ACC112 (cell line): ENCODE data around the gene FOXN3.

Experiments
- H2AFZ ChIP-seq: fragments of 200-600 bp; sonication (generic); one replicate; pipeline ENCODE4 v1.6.0; 2017; ENCODE audit warnings: antibody characterized with exemption, low read length; ENCODE audit not compliant: unreplicated experiment
- H3K27ac ChIP-seq: fragments of 200-600 bp; sonication (generic); 2 replicates; pipeline ENCODE4 v1.5.1; 2014; ENCODE audit warnings: low read depth, mild to moderate bottlenecking, antibody characterized with exemption, low read length, moderate library complexity
- H3K27me3 ChIP-seq: fragments of 200-600 bp; sonication (generic); 2 replicates; pipeline ENCODE4 v1.6.1; 2014; ENCODE audit warnings: mild to moderate bottlenecking, antibody characterized with exemption, low read length, moderate library complexity, mixed read lengths; ENCODE audit not compliant: insufficient read depth
- H3K36me3 ChIP-seq: fragments of 200-600 bp; sonication (generic); 2 replicates; pipeline ENCODE4 v1.6.1; 2016; ENCODE audit warnings: mild to moderate bottlenecking, antibody characterized with exemption, low read length, moderate library complexity, mixed read lengths; ENCODE audit not compliant: insufficient read depth
- H3K4me1 ChIP-seq: fragments of 200-600 bp; sonication (generic); one replicate; pipeline ENCODE4 v1.6.1; 2016; ENCODE audit warnings: low read length, mixed read lengths; ENCODE audit not compliant: insufficient read depth, unreplicated experiment, control insufficient read depth
- H3K4me3 ChIP-seq: fragments of 200-600 bp; sonication (generic); 2 replicates; pipeline ENCODE4 v1.5.1; 2014; ENCODE audit warnings: mild to moderate bottlenecking, low read depth, low read length
- H3K79me2 ChIP-seq: fragments of 200-600 bp; sonication (generic); one replicate; pipeline ENCODE4 v1.6.0; 2016; ENCODE audit warnings: low read length; ENCODE audit not compliant: control insufficient read depth, unreplicated experiment, insufficient read depth

FOXN3 gene

DNA sequence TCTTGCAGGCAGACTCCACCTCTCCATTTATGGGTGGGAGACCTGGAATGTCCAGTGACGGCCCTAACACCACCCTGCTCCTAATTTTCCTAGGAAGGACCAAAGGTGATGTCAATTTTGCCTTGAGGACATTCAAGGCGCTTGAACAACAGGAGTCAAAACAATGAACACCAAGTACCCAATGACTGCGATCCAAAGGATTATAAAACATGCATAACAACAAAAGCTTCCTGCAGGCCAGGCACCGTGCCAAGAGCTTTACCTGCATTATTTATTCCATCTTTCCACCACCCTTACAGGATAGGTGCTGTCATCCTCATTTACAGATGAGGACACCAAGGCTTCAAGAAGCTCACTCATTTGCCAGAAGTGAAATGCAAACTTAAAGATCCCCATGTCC, 15.2 kb upstream of the FOXN3 start:
- Histone ChIP-seq H3K79me2 (no peaks in the 10 kb centered on the region), H2AFZ (no peak overlapping the region), H3K4me3 (no peak overlapping the region), H3K27ac (no peak overlapping the region), H3K4me1 (peaks cover 41% of the 10 kb centered on the region), H3K36me3 (no peaks in the 10 kb centered on the region), H3K27me3 (no peaks in the 10 kb centered on the region)

DNA sequence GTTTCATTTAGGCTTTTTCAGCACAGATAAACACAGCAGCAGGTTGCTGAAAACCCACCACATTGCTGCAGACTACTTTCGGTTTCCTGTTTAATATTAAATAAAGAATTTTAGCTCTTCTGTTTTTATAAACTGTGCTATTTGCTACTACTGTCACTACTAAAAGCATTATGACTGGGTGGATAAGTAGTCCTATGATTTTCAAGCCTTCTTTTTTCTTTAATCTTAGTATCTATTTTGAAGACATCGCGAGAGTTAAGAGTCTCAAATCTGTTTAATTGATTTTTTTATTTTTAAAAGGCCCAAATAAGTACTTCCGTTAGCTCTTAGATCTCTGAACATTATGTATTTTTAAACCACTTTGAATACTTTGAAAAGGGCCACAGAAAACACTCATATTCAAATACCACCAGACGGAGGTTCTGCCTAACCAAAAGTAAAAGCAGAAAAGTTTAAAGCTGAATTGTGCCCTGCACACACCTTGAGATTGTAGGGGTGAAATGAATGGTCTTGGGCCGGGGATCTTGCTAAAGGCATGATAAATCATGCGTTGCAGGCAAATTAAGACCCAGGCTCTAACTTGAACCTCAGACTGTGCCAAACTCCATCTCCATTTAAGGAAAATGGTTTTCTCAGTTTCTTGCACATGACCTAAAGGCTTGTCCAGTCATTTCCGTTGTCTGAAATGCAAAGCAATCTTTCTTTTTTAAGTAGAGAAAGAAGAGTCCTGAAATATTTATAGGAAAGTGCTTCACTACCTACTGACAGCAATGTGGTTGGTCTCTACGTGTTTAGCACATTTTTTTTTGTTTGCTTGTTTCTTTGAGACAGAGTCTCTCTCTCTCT, 13.6 kb upstream of the FOXN3 start:
- H3K4me3 ChIP-seq: peak overlapping the region; percentile 70
- H3K36me3 ChIP-seq: no peaks in the 10 kb centered on the region
- peaks cover 50% of the 10 kb centered on the region for H3K4me1 ChIP-seq
- H3K79me2 ChIP-seq: no peaks in the 10 kb centered on the region
- H2AFZ ChIP-seq: peak overlapping the region; percentile 65
- H3K27me3 ChIP-seq: no peaks in the 10 kb centered on the region
- H3K27ac ChIP-seq: peak overlapping the region; percentile 80

DNA sequence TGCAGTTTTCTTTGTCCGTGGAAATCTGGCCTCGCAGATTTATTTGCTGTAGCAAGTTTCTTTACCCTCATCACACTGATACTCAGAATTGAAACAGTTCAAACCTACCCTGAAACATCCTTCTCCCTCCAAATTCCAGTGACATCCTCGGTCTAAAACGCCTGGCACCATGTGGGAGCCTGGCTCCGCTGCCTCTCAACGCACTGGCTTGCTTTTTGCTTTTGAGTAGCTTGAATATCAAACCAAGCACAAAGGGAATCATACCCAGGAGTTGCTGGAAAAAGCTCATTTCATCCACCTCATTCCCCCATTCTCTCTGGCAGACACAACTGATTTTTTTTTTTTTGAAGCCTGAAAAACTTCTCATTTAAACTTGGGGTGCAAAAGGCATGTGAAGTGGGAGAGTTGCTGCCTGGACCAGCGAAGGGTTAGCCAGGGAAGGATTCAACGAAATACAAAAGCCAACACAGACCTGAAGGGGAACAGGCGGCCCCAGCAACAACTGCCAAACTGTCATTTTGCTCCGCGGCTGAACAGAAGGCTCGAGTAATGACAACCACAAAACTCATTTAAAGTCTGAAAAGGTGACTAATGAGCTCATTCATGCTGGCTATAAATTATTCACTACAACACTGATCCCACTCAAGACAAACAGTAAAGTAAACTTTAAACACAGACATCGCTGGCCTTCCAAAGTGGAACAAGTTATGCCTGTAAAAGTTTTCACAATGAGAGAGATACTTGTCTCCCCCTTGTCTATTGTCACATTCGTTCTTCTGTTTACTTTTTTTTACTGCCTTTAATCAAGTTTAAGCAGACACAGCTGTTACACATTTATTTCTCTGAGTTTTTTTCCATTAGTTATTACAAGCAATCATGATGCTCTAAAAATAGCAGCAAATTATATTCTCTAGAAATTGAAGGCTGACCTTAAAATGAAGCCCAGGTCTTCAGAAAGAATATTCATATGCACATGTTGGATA, 12.5 kb upstream of the FOXN3 start:
- H3K27me3 ChIP-seq: no peaks in the 10 kb centered on the region
- no peaks in the 10 kb centered on the region for H3K36me3 ChIP-seq
- H2AFZ ChIP-seq: peak overlapping the region; percentile 65
- peak overlapping the region; percentile 80 for H3K27ac ChIP-seq
- H3K4me1 ChIP-seq: peaks cover 59% of the 10 kb centered on the region
- peak overlapping the region; percentile 70 for H3K4me3 ChIP-seq
- no peaks in the 10 kb centered on the region for H3K79me2 ChIP-seq

- H2AFZ ChIP-seq: peak overlapping the region; percentile 65
Measured at GRCh38 chr14:89428546-89429198, 11.6 kb upstream of the FOXN3 start.

GRCh38 chr14:89428173-89428523, 11.1 kb upstream of the FOXN3 start:
- Histone ChIP-seq H3K27ac (peak overlapping the region; percentile 68), H3K36me3 (no peaks in the 10 kb centered on the region), H3K27me3 (no peaks in the 10 kb centered on the region), H3K4me3 (no peak overlapping the region), H3K4me1 (peaks cover 65% of the 10 kb centered on the region), H3K79me2 (no peaks in the 10 kb centered on the region), H2AFZ (peak overlapping the region; percentile 47)

More at GRCh38 chr14:89428546-89429198, 11.6 kb upstream of the FOXN3 start:
- Histone ChIP-seq H3K79me2 (no peaks in the 10 kb centered on the region), H3K4me1 (peaks cover 65% of the 10 kb centered on the region), H3K4me3 (peak overlapping the region; percentile 70), H3K27ac (peak overlapping the region; percentile 80), H3K27me3 (no peaks in the 10 kb centered on the region), H3K36me3 (no peaks in the 10 kb centered on the region)

DNA sequence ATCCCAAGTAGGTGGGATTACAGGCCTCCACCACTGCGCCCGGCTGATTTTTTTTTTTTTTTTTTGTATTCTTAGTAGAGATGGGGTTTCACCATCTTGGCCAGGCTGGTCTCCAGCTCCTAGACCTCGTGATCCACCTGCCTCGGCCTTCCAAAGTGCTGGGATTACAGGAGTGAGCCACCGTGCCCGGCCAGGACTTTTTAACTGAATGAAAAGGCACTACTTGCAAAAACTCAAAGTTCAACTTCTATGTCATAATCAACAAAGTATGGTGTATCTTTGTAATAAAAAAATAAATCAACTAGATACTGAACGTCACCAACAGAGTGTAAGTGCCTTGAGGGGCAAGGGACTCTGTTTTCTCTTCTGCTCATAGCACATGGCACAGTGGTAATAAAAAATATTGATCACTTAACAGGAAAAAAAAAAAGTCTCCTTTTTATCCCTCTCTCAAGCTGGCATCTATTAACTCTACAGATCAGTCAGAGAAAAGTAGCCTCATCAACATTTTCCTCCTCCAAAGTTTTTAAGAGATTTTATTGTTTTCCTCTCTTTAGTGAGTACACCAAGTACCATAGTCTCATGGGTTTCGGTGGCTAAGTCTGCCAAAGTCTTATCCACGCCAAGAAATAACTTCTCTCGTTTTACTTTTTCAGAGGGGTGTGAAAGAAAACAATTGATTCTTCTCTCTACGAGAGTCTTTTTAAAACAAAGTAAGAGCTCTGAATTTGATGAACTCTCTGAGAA, 10.6 kb upstream of the FOXN3 start:
- H2AFZ ChIP-seq: peak overlapping the region; percentile 47
- H3K79me2 ChIP-seq: no peaks in the 10 kb centered on the region
- H3K4me1 ChIP-seq: peaks cover 65% of the 10 kb centered on the region
- no peaks in the 10 kb centered on the region for H3K36me3 ChIP-seq
- H3K4me3 ChIP-seq: no peak overlapping the region
- no peaks in the 10 kb centered on the region for H3K27me3 ChIP-seq
- H3K27ac ChIP-seq: peak overlapping the region; percentile 68

GRCh38 chr14:89425931-89426330, 8.9 kb upstream of the FOXN3 start:
- peaks cover 60% of the 10 kb centered on the region for H3K4me1 ChIP-seq
- H3K36me3 ChIP-seq: no peaks in the 10 kb centered on the region
- no peaks in the 10 kb centered on the region for H3K79me2 ChIP-seq
- no peaks in the 10 kb centered on the region for H3K27me3 ChIP-seq
- no peak overlapping the region for H3K4me3 ChIP-seq
- H2AFZ ChIP-seq: no peak overlapping the region
- peak overlapping the region; percentile 96 for H3K27ac ChIP-seq

DNA sequence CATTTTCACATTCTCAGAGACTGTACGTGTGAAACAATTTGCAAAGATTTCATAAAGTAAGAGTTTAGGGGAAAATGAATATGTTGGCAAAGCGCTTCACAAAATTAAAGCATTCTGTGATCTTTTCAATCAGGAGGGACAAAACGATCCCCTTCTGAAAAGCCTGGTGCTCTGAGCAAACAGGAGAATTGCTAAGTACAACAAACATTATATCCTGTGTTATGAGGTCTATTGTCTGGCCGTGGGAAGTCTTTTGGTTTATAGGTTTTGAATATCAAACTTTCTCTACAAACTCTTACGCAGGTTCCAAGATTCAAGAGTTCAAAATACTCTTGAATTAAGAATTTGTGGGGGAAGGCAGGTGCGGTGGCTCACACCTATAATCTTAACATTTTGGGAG, 7.2 kb upstream of the FOXN3 start:
- Histone ChIP-seq H3K79me2 (no peaks in the 10 kb centered on the region), H2AFZ (no peak overlapping the region), H3K36me3 (no peaks in the 10 kb centered on the region), H3K27me3 (no peaks in the 10 kb centered on the region), H3K4me1 (peaks cover 43% of the 10 kb centered on the region), H3K27ac (peak overlapping the region; percentile 96), H3K4me3 (no peak overlapping the region)

DNA sequence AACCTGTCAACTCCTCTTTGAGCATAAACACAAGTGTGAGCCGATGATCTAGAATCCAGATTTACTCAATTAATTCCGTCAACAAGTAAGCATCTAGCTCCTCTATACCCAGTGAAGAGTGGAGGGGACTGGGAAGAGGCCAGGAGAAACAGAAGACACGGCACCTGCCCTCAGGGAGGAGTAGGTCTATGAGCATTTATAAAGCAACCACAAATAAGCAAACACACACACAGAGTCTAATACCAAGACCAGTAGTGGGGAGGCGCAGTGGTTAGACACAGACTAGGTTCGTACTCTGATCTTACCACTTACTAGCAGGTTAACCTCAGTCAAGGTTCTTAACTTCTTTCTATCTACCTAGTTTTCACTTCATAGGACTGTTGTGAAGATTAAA, 5.9 kb upstream of the FOXN3 start:
- no peak overlapping the region for H2AFZ ChIP-seq
- H3K79me2 ChIP-seq: peaks cover 3% of the 10 kb centered on the region
- no peaks in the 10 kb centered on the region for H3K27me3 ChIP-seq
- peaks cover 38% of the 10 kb centered on the region for H3K4me1 ChIP-seq
- H3K36me3 ChIP-seq: no peaks in the 10 kb centered on the region
- H3K27ac ChIP-seq: no peak overlapping the region
- no peak overlapping the region for H3K4me3 ChIP-seq
